Smooth muscle cell (in vitro differentiated cells): ENCODE data around the gene CPZ. TPM values are rescaled to one million over a fixed set of nuclear protein-coding genes. Genes with fewer than 3 reads are reported as not detected.

Source experiments
- DNase-seq: peaks from one replicate; lab custom pipeline; 2025; ENCODE audit not compliant: unreplicated experiment; lab: John Stamatoyannopoulos, UW
- H2AFZ ChIP-seq: fragments of 200-600 bp; sonication (generic); 2 replicates; pipeline ENCODE4 v1.6.0; 2016; ENCODE audit warnings: antibody characterized with exemption, low read depth, mild to moderate bottlenecking
- H3F3A ChIP-seq: fragments of 200-600 bp; sonication (generic); 2 replicates; pipeline ENCODE4 v1.6.0; 2017; ENCODE audit warnings: antibody characterized with exemption, low read depth
- H3K27ac ChIP-seq: fragments of 200-600 bp; sonication (generic); 2 replicates; pipeline ENCODE4 v1.5.1; 2016; ENCODE audit warnings: low read depth, mild to moderate bottlenecking
- H3K27me3 ChIP-seq: fragments of 200-600 bp; sonication (generic); 2 replicates; pipeline ENCODE4 v1.6.1; 2016; ENCODE audit warnings: low read depth, mild to moderate bottlenecking
- H3K36me3 ChIP-seq: fragments of 200-600 bp; sonication (generic); 2 replicates; pipeline ENCODE4 v1.5.1; 2016; ENCODE audit warnings: low read depth
- H3K4me1 ChIP-seq: fragments of 200-600 bp; sonication (generic); 2 replicates; pipeline ENCODE4 v1.5.1; 2016; ENCODE audit warnings: low read depth
- H3K4me2 ChIP-seq: fragments of 200-600 bp; sonication (generic); 2 replicates; pipeline ENCODE4 v1.6.0; 2016; ENCODE audit warnings: mild to moderate bottlenecking
- H3K4me3 ChIP-seq: fragments of 200-600 bp; sonication (generic); 2 replicates; pipeline ENCODE4 v1.5.1; 2016; ENCODE audit warnings: mild to moderate bottlenecking
- H3K79me2 ChIP-seq: fragments of 200-600 bp; sonication (generic); 2 replicates; pipeline ENCODE4 v1.6.0; 2016; ENCODE audit warnings: low read depth, mild to moderate bottlenecking
- H3K9ac ChIP-seq: fragments of 200-600 bp; sonication (generic); 2 replicates; pipeline ENCODE4 v1.6.0; 2016; ENCODE audit warnings: low read depth
- H3K9me3 ChIP-seq: fragments of 200-600 bp; sonication (generic); replicated peaks from 2 replicates; pipeline ENCODE4 v1.5.1; 2016; ENCODE audit warnings: low read depth
- H4K20me1 ChIP-seq: fragments of 200-600 bp; sonication (generic); 2 replicates; pipeline ENCODE4 v1.6.0; 2016; ENCODE audit warnings: low read depth
- WGBS: methylation state at CpG from one replicate; pipeline ENCODE4 v1.1.7; 2016; ENCODE audit warnings: low lambda C conversion rate; 5-methylcytosine and 5-hydroxymethylcytosine counted together
- polyA plus RNA-seq: library from polyadenylated mRNA; unstranded; fragments of >200 nt; fragmentation: Nextera tagmentation; extraction: Ambion mirVana; gene quantifications from 2 replicates; pipeline ENCODE4 v1.2.1, GENCODE V29; 2016
- total RNA-seq: library from RNA; depleted of rRNA; stranded (reverse); fragments of >200 nt; gene quantifications from 2 replicates; pipeline ENCODE4 v1.2.3, GENCODE V29; 2014
- TF ChIP-seq, protein P1 (sequence below): fragments of 200-600 bp; sonication (generic); IDR thresholded peaks from 2 replicates; pipeline ENCODE4 v1.5.1; 2017; ENCODE audit warnings: borderline replicate concordance, mild to moderate bottlenecking, antibody characterized with exemption; ENCODE audit not compliant: insufficient read depth, poor library complexity, severe bottlenecking

CPZ gene
- total and polyA plus RNA-seq, 2 experiments from 2014 or later = 12.0 to 35.9 TPM

DNA sequence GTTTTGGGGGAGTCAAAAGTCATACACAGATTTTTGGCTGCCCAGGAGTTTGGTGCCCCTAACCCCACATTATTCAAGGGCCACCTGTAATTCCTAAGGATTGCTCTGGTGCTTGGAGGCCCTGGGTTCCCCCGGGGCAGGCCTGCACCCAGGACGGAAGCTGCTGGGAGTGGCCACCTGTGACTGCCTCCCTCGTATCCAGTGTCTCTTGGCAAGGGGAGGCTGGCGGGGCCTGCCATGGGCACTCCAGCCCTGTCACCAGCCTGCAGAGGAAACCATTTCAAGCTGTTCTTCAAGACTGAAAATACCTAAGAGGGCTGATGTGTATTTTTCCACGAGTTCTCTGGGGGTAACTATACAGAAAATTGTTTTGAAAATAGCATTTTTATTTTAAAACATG, 36.8 kb upstream of the CPZ start:
- no peaks in the 10 kb centered on the region for H3K36me3 ChIP-seq
- H3F3A ChIP-seq = peaks cover 6% of the 10 kb centered on the region
- H2AFZ ChIP-seq = no peak overlapping the region
- 97% methylated on average over 5 of the region's 5 CpGs for WGBS
- no peaks in the 10 kb centered on the region for H3K4me1 ChIP-seq
- no peak overlapping the region for H3K27ac ChIP-seq
- no peak overlapping the region for H3K4me2 ChIP-seq
- H3K79me2 ChIP-seq = no peaks in the 10 kb centered on the region
- no peak for DNase-seq
- no peaks in the 10 kb centered on the region for H4K20me1 ChIP-seq
- H3K4me3 ChIP-seq = no peak overlapping the region
- TF ChIP-seq, protein P1, sequence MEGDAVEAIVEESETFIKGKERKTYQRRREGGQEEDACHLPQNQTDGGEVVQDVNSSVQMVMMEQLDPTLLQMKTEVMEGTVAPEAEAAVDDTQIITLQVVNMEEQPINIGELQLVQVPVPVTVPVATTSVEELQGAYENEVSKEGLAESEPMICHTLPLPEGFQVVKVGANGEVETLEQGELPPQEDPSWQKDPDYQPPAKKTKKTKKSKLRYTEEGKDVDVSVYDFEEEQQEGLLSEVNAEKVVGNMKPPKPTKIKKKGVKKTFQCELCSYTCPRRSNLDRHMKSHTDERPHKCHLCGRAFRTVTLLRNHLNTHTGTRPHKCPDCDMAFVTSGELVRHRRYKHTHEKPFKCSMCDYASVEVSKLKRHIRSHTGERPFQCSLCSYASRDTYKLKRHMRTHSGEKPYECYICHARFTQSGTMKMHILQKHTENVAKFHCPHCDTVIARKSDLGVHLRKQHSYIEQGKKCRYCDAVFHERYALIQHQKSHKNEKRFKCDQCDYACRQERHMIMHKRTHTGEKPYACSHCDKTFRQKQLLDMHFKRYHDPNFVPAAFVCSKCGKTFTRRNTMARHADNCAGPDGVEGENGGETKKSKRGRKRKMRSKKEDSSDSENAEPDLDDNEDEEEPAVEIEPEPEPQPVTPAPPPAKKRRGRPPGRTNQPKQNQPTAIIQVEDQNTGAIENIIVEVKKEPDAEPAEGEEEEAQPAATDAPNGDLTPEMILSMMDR = no peak
- no peaks in the 10 kb centered on the region for H3K27me3 ChIP-seq
- H3K9ac ChIP-seq = no peak overlapping the region
- no peaks in the 10 kb centered on the region for H3K9me3 ChIP-seq

DNA sequence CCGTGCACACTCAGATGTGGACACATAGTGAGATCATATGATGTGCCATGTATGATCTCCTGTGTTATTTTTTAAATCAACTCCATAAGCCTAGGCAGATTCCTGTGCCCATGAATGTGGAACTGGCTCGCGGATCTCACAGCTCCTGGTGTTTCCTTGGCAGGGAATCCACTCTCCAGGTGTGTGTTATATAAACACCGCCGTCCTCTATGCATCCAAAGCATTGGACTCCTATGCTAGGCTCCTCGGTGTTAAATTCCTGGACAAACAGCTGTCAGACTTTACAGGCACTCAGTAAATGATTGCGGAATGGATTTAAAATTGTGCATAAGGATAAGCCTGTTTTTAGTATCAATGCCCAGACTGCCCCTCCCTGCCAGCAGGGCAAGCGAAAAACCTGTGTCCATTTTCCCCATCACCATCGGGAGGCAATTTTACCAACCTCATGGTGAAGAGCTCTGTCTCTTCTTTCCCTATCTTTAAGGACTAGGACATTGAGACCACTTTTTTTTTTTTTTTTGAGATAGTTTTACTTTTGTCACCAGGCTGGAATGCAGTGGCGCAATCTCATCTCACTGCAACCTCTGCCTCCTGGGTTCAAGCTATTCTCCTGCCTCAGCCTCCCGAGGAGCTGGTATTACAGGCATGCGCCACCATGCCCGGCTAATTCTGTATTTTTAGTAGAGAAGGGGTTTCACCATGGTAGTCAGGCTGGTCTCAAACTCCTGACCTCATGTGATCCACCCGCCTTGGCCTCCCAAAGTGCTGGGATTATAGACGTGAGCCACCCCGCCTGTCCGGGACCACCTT, 36.0 kb upstream of the CPZ start:
- Histone ChIP-seq H3K36me3 (no peaks in the 10 kb centered on the region), H3K27me3 (no peaks in the 10 kb centered on the region), H3K4me2 (no peak overlapping the region), H3K27ac (no peak overlapping the region), H3K4me1 (no peaks in the 10 kb centered on the region), H3K9me3 (no peaks in the 10 kb centered on the region), H3K9ac (no peak overlapping the region), H3K79me2 (no peaks in the 10 kb centered on the region), H2AFZ (no peak overlapping the region), H3F3A (peaks cover 6% of the 10 kb centered on the region), H3K4me3 (no peak overlapping the region), H4K20me1 (no peaks in the 10 kb centered on the region)
- TF ChIP-seq, protein P1 = no peak
- no peak for DNase-seq
- WGBS = 68% methylated on average over 17 of the region's 17 CpGs

DNA sequence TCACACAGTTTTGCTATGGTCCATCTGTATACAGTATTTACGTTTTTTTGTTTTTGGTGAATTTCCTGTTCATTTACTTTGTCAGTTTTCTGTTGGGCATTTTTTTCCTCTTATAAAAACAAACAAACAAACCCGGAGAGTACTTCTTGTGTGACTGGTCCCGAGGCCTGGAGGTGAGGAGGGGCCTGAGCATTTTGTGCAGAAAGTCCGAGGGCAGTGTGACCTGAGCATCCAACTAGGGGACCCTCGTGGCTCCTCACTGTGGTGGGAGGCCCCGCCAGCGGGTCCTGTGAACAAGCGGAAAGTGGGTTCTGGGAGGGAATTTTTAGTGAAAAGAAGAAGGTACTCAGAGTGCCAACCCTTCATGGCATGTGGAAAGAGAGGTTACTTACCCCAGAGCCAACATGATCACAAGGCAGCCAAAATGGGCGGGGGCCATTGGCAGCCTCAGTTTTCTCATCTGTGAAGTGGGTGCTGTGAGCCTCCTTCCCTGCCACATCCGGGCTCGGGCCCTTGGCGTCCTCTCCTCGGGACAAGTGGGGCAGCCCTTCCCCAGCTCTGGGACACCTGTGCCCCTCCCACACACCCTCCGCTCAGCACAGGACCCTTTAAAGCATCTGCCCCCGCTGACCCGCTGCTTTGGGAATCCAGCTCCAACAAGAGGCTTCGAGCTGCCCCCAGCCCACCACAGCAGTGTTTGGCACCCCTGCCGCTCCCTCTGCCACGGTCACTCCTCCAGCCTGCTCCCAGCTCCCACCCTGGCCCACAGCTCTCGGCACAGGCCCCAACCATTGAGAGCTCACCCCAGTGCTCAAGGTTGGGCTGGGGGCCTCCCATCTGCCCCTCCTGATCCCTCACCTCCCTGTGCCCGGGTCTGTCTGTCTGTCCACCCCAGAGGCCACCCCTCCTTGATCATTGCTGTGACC, 35.2 kb upstream of the CPZ start:
- H3K79me2 ChIP-seq = no peaks in the 10 kb centered on the region
- no peaks in the 10 kb centered on the region for H3K9me3 ChIP-seq
- 88% methylated on average over 21 of the region's 21 CpGs for WGBS
- H2AFZ ChIP-seq = no peak overlapping the region
- no peaks in the 10 kb centered on the region for H3K27me3 ChIP-seq
- no peaks in the 10 kb centered on the region for H3K4me1 ChIP-seq
- H3F3A ChIP-seq = peaks cover 6% of the 10 kb centered on the region
- H3K4me2 ChIP-seq = no peak overlapping the region
- H3K27ac ChIP-seq = no peak overlapping the region
- no peak for DNase-seq
- TF ChIP-seq, protein P1 = no peak
- no peaks in the 10 kb centered on the region for H4K20me1 ChIP-seq
- H3K9ac ChIP-seq = no peak overlapping the region
- no peaks in the 10 kb centered on the region for H3K36me3 ChIP-seq
- H3K4me3 ChIP-seq = no peak overlapping the region
